GM23338 (cell line): ENCODE measurements around the gene OR6V1. TPM values are rescaled to one million over a fixed set of nuclear protein-coding genes. Genes with fewer than 3 reads are reported as not detected.

Experiments
- ATAC-seq: fragments of 200-7000 bp; cut with Tn5 transposase; 3 replicates; pipeline ENCODE4 v1.9.1; 2020
- DNase-seq: peaks from one replicate; pipeline ENCODE4 v3.0.0-alpha.2; 2015; ENCODE audit warnings: low spot score
- H2AFZ ChIP-seq: fragments of 200-600 bp; sonication (generic); 2 replicates; pipeline ENCODE4 v1.8.0; 2016; ENCODE audit warnings: antibody characterized with exemption, mild to moderate bottlenecking, moderate library complexity
- H3F3A ChIP-seq: fragments of 200-600 bp; sonication (generic); replicated peaks from 2 replicates; pipeline ENCODE4 v1.8.0; 2017; ENCODE audit warnings: antibody characterized with exemption, mixed run types, low read depth
- H3K27ac ChIP-seq: fragments of 200-600 bp; sonication (generic); 2 replicates; pipeline ENCODE4 v1.6.1; 2016; ENCODE audit warnings: low read depth
- H3K27me3 ChIP-seq: fragments of 200-600 bp; sonication (generic); 2 replicates; pipeline ENCODE4 v1.8.0; 2016; ENCODE audit warnings: mild to moderate bottlenecking, mixed run types, moderate library complexity; ENCODE audit not compliant: insufficient read depth
- H3K36me3 ChIP-seq: fragments of 200-600 bp; sonication (generic); 2 replicates; pipeline ENCODE4 v1.8.0; 2016; ENCODE audit warnings: mild to moderate bottlenecking; ENCODE audit not compliant: insufficient read depth
- H3K4me1 ChIP-seq: fragments of 200-600 bp; sonication (generic); 2 replicates; pipeline ENCODE4 v1.8.0; 2016; ENCODE audit warnings: mild to moderate bottlenecking, moderate library complexity; ENCODE audit not compliant: insufficient read depth
- H3K4me2 ChIP-seq: fragments of 200-600 bp; sonication (generic); 2 replicates; pipeline ENCODE4 v1.7.1; 2017; ENCODE audit warnings: mixed run types
- H3K4me3 ChIP-seq: fragments of 200-600 bp; sonication (generic); 2 replicates; pipeline ENCODE4 v1.6.1; 2016; ENCODE audit warnings: mixed run types
- H3K79me2 ChIP-seq: fragments of 200-600 bp; sonication (generic); replicated peaks from 2 replicates; pipeline ENCODE4 v1.8.0; 2017; ENCODE audit warnings: mild to moderate bottlenecking; ENCODE audit not compliant: insufficient read depth
- H3K9me2 ChIP-seq: fragments of 200-600 bp; sonication (generic); 2 replicates; pipeline ENCODE4 v1.8.0; 2017; ENCODE audit not compliant: insufficient read depth
- H4K20me1 ChIP-seq: fragments of 200-600 bp; sonication (generic); replicated peaks from 2 replicates; pipeline ENCODE4 v1.8.0; 2017; ENCODE audit warnings: mild to moderate bottlenecking; ENCODE audit not compliant: insufficient read depth
- H3K27ac Mint-ChIP-seq: 2 replicates; pipeline ENCODE4 v1.8.0; 2020; ENCODE audit warnings: inconsistent platforms, mild to moderate bottlenecking, moderate library complexity, mixed read lengths
- H3K27me3 Mint-ChIP-seq: 3 replicates; pipeline ENCODE4 v1.8.0; 2022; ENCODE audit warnings: low read depth, mild to moderate bottlenecking, moderate library complexity, mixed read lengths, inconsistent platforms; ENCODE audit not compliant: insufficient read depth, poor library complexity
- H3K36me3 Mint-ChIP-seq: 3 replicates; pipeline ENCODE4 v1.8.0; 2021; ENCODE audit warnings: low read depth, mild to moderate bottlenecking, inconsistent platforms, moderate library complexity, mixed read lengths
- H3K4me1 Mint-ChIP-seq: 3 replicates; pipeline ENCODE4 v1.8.0; 2020; ENCODE audit warnings: mild to moderate bottlenecking, inconsistent platforms, mixed read lengths
- H3K4me3 Mint-ChIP-seq: 3 replicates; pipeline ENCODE4 v1.8.0; 2021; ENCODE audit warnings: moderate library complexity, mild to moderate bottlenecking, inconsistent platforms, mixed read lengths
- H3K9me3 Mint-ChIP-seq: 3 replicates; pipeline ENCODE4 v1.8.0; 2020; ENCODE audit warnings: moderate library complexity, mild to moderate bottlenecking, inconsistent platforms, mixed read lengths
- CREB1 ChIP-seq: fragments of 250-450 bp; sonication (Bioruptor Pico); IDR thresholded peaks from 2 replicates; pipeline ENCODE4 v1.5.0; 2020; ENCODE audit warnings: low read depth, mild to moderate bottlenecking, moderate library complexity
- CTCF ChIP-seq, 2 experiments: fragments of 200-600 bp in 1 of 2; sonication (generic) in 1 of 2; conservative IDR thresholded peaks; 2 replicates each; pipeline versions ENCODE4 v1.5.1 to v1.6.1; 2016 to 2017; ENCODE audit warnings: antibody characterized with exemption in 2 of 2, low read depth in 2 of 2, mild to moderate bottlenecking in 2 of 2, moderate library complexity in 1 of 2
- EZH2 ChIP-seq: fragments of 200-600 bp; sonication (generic); IDR thresholded peaks from one replicate; pipeline ENCODE4 v1.8.0; 2017; ENCODE audit warnings: antibody characterized with exemption, mild to moderate bottlenecking, low read depth; ENCODE audit not compliant: unreplicated experiment
- EZH2phosphoT487 ChIP-seq: fragments of 200-600 bp; sonication (generic); IDR thresholded peaks from one replicate; pipeline ENCODE4 v1.8.1; 2018; ENCODE audit warnings: antibody characterized with exemption; ENCODE audit not compliant: unreplicated experiment
- JUNB ChIP-seq: IDR thresholded peaks from one replicate; pipeline ENCODE4 v1.6.1; 2016; ENCODE audit warnings: antibody characterized with exemption; ENCODE audit not compliant: unreplicated experiment
- NANOG ChIP-seq: IDR thresholded peaks from 2 replicates; pipeline ENCODE4 v1.6.1; 2016; ENCODE audit warnings: antibody characterized with exemption, borderline replicate concordance
- REST ChIP-seq: IDR thresholded peaks from one replicate; pipeline ENCODE4 v1.6.1; 2018; ENCODE audit warnings: antibody characterized with exemption; ENCODE audit not compliant: unreplicated experiment
- ZNF114 ChIP-seq: fragments of 250-450 bp; sonication (Bioruptor Pico); IDR thresholded peaks from 2 replicates; pipeline ENCODE4 v1.5.0; 2020; ENCODE audit warnings: mild to moderate bottlenecking, moderate library complexity
- ZNF331 ChIP-seq: fragments of 250-450 bp; sonication (Bioruptor Pico); IDR thresholded peaks from 2 replicates; pipeline ENCODE4 v1.5.0; 2020; ENCODE audit warnings: low read depth, mild to moderate bottlenecking, moderate library complexity
- ZNF462 ChIP-seq: fragments of 250-450 bp; sonication (Bioruptor Pico); IDR thresholded peaks from 2 replicates; pipeline ENCODE4 v1.5.0; 2020; ENCODE audit warnings: mild to moderate bottlenecking, moderate library complexity
- polyA plus RNA-seq: library from polyadenylated mRNA; unstranded; fragments of >200 nt; fragmentation: Nextera tagmentation; extraction: Ambion mirVana; gene quantifications from 2 replicates; pipeline ENCODE4 v1.2.1, GENCODE V29; 2016
- total RNA-seq: library from RNA; depleted of rRNA; stranded (reverse); fragments of >200 nt; shearing (Covaris generic); gene quantifications from 2 replicates; pipeline ENCODE4 v1.2.3, GENCODE V29; 2014

OR6V1 gene
- total and polyA plus RNA-seq, 2 experiments from 2014 or later = not detected

GRCh38 chr7:143055754-143056153 lies 3.6 kb downstream of the OR6V1 start (continued):
- no peak for TF ChIP-seq REST
- no peak for TF ChIP-seq EZH2phosphoT487

GRCh38 chr7:143063741-143064140 lies 11.6 kb downstream of the OR6V1 start:
- no peaks in the 10 kb centered on the region for H3K27me3 Mint-ChIP-seq
- ATAC-seq (no peak), DNase-seq (no peak)
- no peak overlapping the region for H3K27ac Mint-ChIP-seq
- Histone ChIP-seq H3K27me3 (no peaks in the 10 kb centered on the region), H3K4me3 (no peak overlapping the region), H3K9me2 (peaks cover 7% of the 10 kb centered on the region; the same call in 1 of the 2 replicates), H3K4me1 (no peaks in the 10 kb centered on the region), H3K27ac (no peak overlapping the region), H4K20me1 (no peaks in the 10 kb centered on the region), H3K79me2 (no peaks in the 10 kb centered on the region), H3K4me2 (no peak overlapping the region), H3F3A (no peaks in the 10 kb centered on the region), H3K36me3 (no peaks in the 10 kb centered on the region), H2AFZ (no peak overlapping the region)
- H3K9me3 Mint-ChIP-seq = peaks cover 3% of the 10 kb centered on the region; the same call in 2 of the 3 replicates
- peaks cover 2% of the 10 kb centered on the region; the same call in 2 of the 3 replicates for H3K4me1 Mint-ChIP-seq
- H3K4me3 Mint-ChIP-seq = no peak overlapping the region
- H3K36me3 Mint-ChIP-seq = no peaks in the 10 kb centered on the region
- TF ChIP-seq REST (no peak), CTCF (conservative IDR thresholded peaks at IDR 0.05; ENCODE audit: low read depth in 2 of 2) (no peak), ZNF462 (CRISPR knock-in tag) (no peak), EZH2phosphoT487 (no peak), EZH2 (no peak), CREB1 (CRISPR knock-in tag) (no peak), ZNF114 (CRISPR knock-in tag) (no peak), ZNF331 (CRISPR knock-in tag) (no peak), JUNB (no peak), NANOG (no peak)
